H1 (cell line): ENCODE data around the gene LTN1. TPM values are rescaled to one million over a fixed set of nuclear protein-coding genes. Genes with fewer than 3 reads are reported as not detected.

Experiments
- JUND ChIP-seq: IDR thresholded peaks from 2 replicates; pipeline ENCODE4 v1.6.1; 2011; ENCODE audit warnings: mild to moderate bottlenecking, improper control_type of control experiment, low read length
- SP1 ChIP-seq: IDR thresholded peaks from 2 replicates; pipeline ENCODE4 v1.6.1; 2011; ENCODE audit warnings: low read depth, low read length
- polyA plus RNA-seq, 7 experiments: library from polyadenylated mRNA; depleted of rRNA in 3 of 7; stranded (reverse) in 5 of 7; unstranded in 2 of 7; fragments of >200 nt in 5 of 7; fragments of 200-250 nt in 2 of 7; gene quantifications; 1 replicate in 5 of 7; 2 replicates in 1 of 7; 4 replicates in 1 of 7; pipeline versions ENCODE4 v1.2.1 to v1.2.3, GENCODE V29; 2011 to 2013; ENCODE audit warnings: missing spikeins in 2 of 7, mixed read lengths in 2 of 7
- total RNA-seq: library from RNA; stranded (reverse); fragmentation: NEBNext Ultra II Directional; extraction: Animal tissue kit (Norgen Biotek cat#: 25700); gene quantifications from 2 replicates; pipeline ENCODE4 v1.2.1, GENCODE V29; 2021
- TF ChIP-seq, protein P1 (sequence below): fragments of 300-600 bp; sonication (generic); IDR thresholded peaks from 2 replicates; pipeline ENCODE4 v1.7.1; 2012; ENCODE audit warnings: low read length, moderate library complexity, mild to moderate bottlenecking, inconsistent platforms; ENCODE audit not compliant: insufficient replicate concordance

The LTN1 gene
- total and polyA plus RNA-seq, 2 of the 8 experiments (the other 6 are each of a cell fraction or from before 2014, with no cell fraction given), result 3.2 to 23.5 TPM

DNA sequence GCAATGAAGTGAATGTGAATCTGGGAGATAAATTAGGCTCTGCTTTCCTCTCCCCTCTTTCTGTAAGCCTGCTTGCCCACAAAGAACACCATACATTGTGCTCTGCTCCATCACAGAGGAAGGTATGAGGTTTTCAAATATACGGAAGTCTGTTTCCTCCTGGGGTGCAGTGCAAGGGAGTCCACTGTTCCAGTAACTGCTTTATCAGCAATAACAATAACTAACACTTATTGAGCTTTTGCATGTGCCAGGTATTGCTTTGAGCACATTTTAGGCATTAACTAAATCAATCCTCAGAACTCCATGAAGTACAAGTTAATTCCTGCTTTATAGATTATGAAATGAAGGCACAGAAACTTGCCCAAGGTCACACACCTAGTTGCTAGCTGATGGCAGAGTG, 10.0 kb downstream of the LTN1 start (continued):
- TF ChIP-seq JUND, result no peak
- TF ChIP-seq, protein P1, sequence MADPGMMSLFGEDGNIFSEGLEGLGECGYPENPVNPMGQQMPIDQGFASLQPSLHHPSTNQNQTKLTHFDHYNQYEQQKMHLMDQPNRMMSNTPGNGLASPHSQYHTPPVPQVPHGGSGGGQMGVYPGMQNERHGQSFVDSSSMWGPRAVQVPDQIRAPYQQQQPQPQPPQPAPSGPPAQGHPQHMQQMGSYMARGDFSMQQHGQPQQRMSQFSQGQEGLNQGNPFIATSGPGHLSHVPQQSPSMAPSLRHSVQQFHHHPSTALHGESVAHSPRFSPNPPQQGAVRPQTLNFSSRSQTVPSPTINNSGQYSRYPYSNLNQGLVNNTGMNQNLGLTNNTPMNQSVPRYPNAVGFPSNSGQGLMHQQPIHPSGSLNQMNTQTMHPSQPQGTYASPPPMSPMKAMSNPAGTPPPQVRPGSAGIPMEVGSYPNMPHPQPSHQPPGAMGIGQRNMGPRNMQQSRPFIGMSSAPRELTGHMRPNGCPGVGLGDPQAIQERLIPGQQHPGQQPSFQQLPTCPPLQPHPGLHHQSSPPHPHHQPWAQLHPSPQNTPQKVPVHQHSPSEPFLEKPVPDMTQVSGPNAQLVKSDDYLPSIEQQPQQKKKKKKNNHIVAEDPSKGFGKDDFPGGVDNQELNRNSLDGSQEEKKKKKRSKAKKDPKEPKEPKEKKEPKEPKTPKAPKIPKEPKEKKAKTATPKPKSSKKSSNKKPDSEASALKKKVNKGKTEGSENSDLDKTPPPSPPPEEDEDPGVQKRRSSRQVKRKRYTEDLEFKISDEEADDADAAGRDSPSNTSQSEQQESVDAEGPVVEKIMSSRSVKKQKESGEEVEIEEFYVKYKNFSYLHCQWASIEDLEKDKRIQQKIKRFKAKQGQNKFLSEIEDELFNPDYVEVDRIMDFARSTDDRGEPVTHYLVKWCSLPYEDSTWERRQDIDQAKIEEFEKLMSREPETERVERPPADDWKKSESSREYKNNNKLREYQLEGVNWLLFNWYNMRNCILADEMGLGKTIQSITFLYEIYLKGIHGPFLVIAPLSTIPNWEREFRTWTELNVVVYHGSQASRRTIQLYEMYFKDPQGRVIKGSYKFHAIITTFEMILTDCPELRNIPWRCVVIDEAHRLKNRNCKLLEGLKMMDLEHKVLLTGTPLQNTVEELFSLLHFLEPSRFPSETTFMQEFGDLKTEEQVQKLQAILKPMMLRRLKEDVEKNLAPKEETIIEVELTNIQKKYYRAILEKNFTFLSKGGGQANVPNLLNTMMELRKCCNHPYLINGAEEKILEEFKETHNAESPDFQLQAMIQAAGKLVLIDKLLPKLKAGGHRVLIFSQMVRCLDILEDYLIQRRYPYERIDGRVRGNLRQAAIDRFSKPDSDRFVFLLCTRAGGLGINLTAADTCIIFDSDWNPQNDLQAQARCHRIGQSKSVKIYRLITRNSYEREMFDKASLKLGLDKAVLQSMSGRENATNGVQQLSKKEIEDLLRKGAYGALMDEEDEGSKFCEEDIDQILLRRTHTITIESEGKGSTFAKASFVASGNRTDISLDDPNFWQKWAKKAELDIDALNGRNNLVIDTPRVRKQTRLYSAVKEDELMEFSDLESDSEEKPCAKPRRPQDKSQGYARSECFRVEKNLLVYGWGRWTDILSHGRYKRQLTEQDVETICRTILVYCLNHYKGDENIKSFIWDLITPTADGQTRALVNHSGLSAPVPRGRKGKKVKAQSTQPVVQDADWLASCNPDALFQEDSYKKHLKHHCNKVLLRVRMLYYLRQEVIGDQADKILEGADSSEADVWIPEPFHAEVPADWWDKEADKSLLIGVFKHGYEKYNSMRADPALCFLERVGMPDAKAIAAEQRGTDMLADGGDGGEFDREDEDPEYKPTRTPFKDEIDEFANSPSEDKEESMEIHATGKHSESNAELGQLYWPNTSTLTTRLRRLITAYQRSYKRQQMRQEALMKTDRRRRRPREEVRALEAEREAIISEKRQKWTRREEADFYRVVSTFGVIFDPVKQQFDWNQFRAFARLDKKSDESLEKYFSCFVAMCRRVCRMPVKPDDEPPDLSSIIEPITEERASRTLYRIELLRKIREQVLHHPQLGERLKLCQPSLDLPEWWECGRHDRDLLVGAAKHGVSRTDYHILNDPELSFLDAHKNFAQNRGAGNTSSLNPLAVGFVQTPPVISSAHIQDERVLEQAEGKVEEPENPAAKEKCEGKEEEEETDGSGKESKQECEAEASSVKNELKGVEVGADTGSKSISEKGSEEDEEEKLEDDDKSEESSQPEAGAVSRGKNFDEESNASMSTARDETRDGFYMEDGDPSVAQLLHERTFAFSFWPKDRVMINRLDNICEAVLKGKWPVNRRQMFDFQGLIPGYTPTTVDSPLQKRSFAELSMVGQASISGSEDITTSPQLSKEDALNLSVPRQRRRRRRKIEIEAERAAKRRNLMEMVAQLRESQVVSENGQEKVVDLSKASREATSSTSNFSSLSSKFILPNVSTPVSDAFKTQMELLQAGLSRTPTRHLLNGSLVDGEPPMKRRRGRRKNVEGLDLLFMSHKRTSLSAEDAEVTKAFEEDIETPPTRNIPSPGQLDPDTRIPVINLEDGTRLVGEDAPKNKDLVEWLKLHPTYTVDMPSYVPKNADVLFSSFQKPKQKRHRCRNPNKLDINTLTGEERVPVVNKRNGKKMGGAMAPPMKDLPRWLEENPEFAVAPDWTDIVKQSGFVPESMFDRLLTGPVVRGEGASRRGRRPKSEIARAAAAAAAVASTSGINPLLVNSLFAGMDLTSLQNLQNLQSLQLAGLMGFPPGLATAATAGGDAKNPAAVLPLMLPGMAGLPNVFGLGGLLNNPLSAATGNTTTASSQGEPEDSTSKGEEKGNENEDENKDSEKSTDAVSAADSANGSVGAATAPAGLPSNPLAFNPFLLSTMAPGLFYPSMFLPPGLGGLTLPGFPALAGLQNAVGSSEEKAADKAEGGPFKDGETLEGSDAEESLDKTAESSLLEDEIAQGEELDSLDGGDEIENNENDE, result no peak
- no peak for TF ChIP-seq SP1
